Fibroblast of lung (primary cell): ENCODE measurements around the gene MIEN1.

ENCODE experiments used
- EZH2 ChIP-seq: IDR thresholded peaks from 2 replicates; pipeline ENCODE4 v1.5.1; 2012; ENCODE audit warnings: low read length, control low read depth, mild to moderate bottlenecking; ENCODE audit errors: missing control alignments
- TF ChIP-seq, protein P1 (sequence below), 2 donors: IDR thresholded peaks in 1 of 2; conservative IDR thresholded peaks in 1 of 2; 1 replicate in 1 of 2; 2 replicates in 1 of 2; pipeline ENCODE4 v1.5.1; 2011 to 2012; ENCODE audit warnings: low read length in 2 of 2, control low read depth in 1 of 2, inconsistent platforms in 1 of 2, low read depth in 1 of 2, mild to moderate bottlenecking in 1 of 2

DNA sequence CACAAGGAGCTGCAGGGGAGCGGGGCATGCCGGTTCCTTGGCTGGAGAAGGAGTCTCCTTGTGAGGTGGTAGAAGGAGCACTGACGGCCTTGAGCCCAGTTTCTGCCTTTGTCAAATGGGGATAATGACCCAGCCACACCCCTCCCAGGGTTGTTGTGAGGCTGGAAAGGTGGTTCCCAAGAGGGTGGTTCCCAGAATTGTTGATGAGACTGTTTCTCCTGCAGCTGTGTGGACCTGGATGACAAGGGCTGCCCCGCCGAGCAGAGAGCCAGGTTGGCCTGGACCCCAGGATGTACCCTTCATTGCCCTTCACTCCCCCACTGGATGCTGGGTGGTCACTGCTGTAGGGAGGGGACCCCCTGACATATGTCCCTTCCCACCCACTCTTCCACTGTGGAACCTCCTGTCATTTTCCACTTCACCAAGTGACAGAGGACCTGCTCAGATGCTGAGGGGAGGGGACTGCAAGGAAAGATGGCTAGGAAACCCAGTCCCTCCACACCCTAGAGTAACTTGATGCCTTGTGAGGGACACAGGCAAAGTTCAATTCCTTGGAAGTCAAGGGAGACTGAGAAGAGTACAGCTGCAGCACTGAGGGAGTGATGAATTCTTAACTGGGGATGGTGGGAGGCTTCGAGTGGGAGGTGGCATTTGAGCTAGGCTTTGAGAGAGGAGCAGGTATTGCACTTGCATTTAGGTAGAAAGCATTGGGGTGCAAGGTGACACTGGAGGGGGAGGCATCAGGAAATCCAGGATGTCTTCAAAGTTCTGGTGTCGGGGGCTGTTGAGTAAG is 10.6 kb downstream of the MIEN1 start:
- no peak for TF ChIP-seq EZH2
- TF ChIP-seq, protein P1, sequence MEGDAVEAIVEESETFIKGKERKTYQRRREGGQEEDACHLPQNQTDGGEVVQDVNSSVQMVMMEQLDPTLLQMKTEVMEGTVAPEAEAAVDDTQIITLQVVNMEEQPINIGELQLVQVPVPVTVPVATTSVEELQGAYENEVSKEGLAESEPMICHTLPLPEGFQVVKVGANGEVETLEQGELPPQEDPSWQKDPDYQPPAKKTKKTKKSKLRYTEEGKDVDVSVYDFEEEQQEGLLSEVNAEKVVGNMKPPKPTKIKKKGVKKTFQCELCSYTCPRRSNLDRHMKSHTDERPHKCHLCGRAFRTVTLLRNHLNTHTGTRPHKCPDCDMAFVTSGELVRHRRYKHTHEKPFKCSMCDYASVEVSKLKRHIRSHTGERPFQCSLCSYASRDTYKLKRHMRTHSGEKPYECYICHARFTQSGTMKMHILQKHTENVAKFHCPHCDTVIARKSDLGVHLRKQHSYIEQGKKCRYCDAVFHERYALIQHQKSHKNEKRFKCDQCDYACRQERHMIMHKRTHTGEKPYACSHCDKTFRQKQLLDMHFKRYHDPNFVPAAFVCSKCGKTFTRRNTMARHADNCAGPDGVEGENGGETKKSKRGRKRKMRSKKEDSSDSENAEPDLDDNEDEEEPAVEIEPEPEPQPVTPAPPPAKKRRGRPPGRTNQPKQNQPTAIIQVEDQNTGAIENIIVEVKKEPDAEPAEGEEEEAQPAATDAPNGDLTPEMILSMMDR (conservative IDR thresholded peaks at IDR 0.05 in 1 of 2, IDR thresholded peaks at IDR 0.05 in 1 of 2; ENCODE audit: low read depth in 1 of 2, low read length in 2 of 2): no peak
